Activated CD4-positive, CD25-positive, alpha-beta regulatory T cell treated with anti-CD3 and anti-CD28 coated beads, Interleukin-2, amount 50 U/mL, for 16 hours (primary cell): ENCODE measurements around the gene USP35.

Experiments
- DNase-seq: peaks from one replicate; pipeline ENCODE4 v3.0.0-alpha.2; 2020; ENCODE audit warnings: low read depth, low spot score

USP35 gene

DNA sequence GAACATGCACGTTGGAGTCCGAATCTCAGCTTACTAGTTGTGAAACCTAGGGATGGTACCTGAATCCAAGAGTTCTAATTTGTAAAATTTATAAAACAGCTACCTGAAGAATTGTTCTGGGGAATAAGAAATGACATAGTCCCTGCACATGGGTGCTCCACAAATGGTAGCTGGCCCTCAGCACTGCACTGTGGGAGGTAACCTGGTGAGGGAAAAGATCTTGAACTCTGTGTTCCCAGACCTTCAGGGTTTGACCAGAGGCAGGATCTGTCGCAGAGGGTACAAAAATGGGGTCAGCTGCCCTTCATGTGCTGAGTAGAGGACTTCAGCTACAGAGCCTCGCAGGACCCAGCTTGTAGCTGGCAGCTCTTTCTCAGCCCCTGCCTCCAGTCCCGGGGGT lies 73.5 kb downstream of the USP35 start:
- DNase-seq = no peak

DNA sequence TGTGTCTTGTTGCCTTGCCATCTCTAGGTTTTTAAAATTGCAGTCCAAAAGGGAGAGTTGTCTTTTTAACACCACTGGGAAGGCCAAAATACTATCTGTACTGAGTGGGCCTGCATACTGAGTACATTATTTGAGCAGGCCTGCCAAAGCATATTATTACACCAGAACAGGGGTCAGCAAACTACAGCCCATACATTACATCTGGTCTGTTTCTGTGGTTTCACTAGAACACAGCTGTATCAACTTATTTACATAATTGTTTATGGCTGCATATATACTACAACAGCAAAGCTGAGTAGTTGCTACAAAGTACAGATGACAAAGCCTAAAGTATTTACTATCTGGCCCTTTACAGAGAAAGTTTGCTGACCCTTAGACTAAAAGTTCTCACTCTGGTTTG lies 74.0 kb downstream of the USP35 start:
- no peak for DNase-seq
